AG04450 (cell line): ENCODE results near the gene UNC45B. TPM values are rescaled to one million over a fixed set of nuclear protein-coding genes. Genes with fewer than 3 reads are reported as not detected.
"Not testable (repeated sequence)": the region's sequence is repeated elsewhere in the genome, so short reads cannot be mapped to it uniquely, and the experiment has no call there.

Experiments used
- CTCF ChIA-PET: fragments of 300-600, 350-600 bp; formaldehyde crosslinking; extraction: SDS; loops from one replicate; lab custom pipeline; 2022; ENCODE audit warnings: antibody characterized with exemption, inconsistent platforms; lab: Charles Lee
- POLR2A ChIA-PET: fragments of 350-600 bp; formaldehyde crosslinking; extraction: SDS; loops from one replicate; lab custom pipeline; 2021; ENCODE audit warnings: antibody characterized with exemption, inconsistent platforms; lab: Yijun Ruan, JAX
- DNase-seq: peaks from one replicate; pipeline ENCODE4 v3.0.0-alpha.2; 2011; ENCODE audit warnings: low read depth, low spot score
- H3K27ac ChIP-seq: one replicate; pipeline ENCODE4 v1.5.1; 2012; ENCODE audit warnings: low read depth, low read length, control low read depth
- H3K27me3 ChIP-seq: one replicate; pipeline ENCODE4 v1.6.0; 2012; ENCODE audit warnings: low read length; ENCODE audit not compliant: control insufficient read depth, insufficient read depth
- H3K4me3 ChIP-seq: 2 replicates; pipeline ENCODE4 v1.5.1; 2011; ENCODE audit warnings: mild to moderate bottlenecking, low read depth, low read length, control low read depth
- H3K9me3 ChIP-seq: 2 replicates; pipeline ENCODE4 v1.5.1; 2012; ENCODE audit warnings: low read length; ENCODE audit not compliant: control insufficient read depth, insufficient read depth
- polyA plus RNA-seq: library from polyadenylated mRNA; depleted of rRNA; stranded (reverse); fragments of >200 nt; gene quantifications from 2 replicates; pipeline ENCODE4 v1.2.3, GENCODE V29; 2011
- TF ChIP-seq, protein P1 (sequence below): IDR thresholded peaks from 2 replicates; pipeline ENCODE4 v1.5.1; 2011; ENCODE audit warnings: low read depth, low read length, control low read depth, inconsistent platforms

The UNC45B gene
- polyA plus RNA-seq, 1 experiment = not detected

DNA sequence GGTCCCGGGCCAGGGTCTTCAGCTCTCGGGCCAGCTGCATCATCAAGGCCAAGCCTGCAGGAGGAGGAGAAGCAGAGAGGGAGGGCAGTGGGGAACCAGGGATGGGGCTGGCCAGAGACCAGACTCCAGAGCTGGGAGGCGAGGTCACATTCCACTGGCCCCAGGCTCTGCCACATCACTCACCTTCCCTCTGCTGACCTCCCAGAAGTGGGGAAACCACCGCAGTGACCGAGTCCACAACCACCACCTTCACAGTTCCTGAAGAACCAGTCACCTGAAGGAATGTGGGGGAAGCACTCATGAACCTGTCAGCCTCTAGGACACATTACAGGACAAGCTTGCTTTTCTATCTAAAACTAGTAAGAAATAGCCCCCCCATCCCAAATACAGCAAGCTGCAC, 44.3 kb upstream of the UNC45B start:
- no peak for DNase-seq
- no peaks in the 10 kb centered on the region for H3K9me3 ChIP-seq
- TF ChIP-seq, protein P1, sequence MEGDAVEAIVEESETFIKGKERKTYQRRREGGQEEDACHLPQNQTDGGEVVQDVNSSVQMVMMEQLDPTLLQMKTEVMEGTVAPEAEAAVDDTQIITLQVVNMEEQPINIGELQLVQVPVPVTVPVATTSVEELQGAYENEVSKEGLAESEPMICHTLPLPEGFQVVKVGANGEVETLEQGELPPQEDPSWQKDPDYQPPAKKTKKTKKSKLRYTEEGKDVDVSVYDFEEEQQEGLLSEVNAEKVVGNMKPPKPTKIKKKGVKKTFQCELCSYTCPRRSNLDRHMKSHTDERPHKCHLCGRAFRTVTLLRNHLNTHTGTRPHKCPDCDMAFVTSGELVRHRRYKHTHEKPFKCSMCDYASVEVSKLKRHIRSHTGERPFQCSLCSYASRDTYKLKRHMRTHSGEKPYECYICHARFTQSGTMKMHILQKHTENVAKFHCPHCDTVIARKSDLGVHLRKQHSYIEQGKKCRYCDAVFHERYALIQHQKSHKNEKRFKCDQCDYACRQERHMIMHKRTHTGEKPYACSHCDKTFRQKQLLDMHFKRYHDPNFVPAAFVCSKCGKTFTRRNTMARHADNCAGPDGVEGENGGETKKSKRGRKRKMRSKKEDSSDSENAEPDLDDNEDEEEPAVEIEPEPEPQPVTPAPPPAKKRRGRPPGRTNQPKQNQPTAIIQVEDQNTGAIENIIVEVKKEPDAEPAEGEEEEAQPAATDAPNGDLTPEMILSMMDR = no peak
- H3K4me3 ChIP-seq = no peak overlapping the region
- ChIA-PET CTCF (interaction anchor here (1.0 to 2.0 kb wide), 4 partner anchors 14 to 24 kb away, joined by 4 to 13 read pairs (median 6); partner anchors contain the start of gene RAD51D), POLR2A (interaction anchor here (0.6 kb wide), 1 partner anchor 42 kb away, joined by 6 read pairs; no protein-coding TSS in a partner anchor)
- no peak overlapping the region for H3K27ac ChIP-seq
- H3K27me3 ChIP-seq = no peaks in the 10 kb centered on the region

DNA sequence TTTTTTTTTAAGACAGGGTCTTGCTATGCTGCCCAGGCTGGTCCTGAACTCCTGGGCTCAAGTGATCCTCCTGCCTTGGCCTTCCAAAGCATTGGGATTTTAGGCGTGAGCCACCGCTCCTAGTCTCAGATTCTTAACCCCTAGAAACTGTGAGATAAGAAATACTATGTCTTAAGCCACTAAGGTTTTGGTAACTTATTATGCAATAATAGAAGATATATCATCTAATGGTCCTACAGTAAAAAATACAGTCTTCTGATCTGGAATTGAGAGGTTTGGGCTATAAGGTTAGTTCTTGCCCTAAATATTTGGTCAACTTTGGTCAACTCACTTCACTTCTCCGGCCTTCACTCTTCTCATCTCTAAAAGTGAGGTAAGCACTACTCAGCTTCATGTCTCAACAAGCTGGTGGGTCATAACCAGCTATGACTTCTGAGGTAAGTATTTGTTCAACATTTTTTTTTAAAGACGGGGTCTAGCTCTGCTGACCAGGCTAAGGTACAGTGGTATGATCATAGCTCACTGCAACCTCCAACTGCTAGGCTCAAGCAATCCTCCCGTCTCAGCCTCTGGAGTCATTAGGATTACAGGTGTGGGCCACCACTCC, 42.7 kb upstream of the UNC45B start:
- ChIA-PET POLR2A (no interaction called here), CTCF (interaction anchor here (2.1 kb wide), 1 partner anchor 14 kb away, joined by 12 read pairs; the partner anchor contains the start of gene RAD51D)
- TF ChIP-seq, protein P1 = no peak
- Histone ChIP-seq H3K27me3 (no peaks in the 10 kb centered on the region), H3K4me3 (no peak overlapping the region), H3K9me3 (no peaks in the 10 kb centered on the region), H3K27ac (no peak overlapping the region)
- no peak for DNase-seq

DNA sequence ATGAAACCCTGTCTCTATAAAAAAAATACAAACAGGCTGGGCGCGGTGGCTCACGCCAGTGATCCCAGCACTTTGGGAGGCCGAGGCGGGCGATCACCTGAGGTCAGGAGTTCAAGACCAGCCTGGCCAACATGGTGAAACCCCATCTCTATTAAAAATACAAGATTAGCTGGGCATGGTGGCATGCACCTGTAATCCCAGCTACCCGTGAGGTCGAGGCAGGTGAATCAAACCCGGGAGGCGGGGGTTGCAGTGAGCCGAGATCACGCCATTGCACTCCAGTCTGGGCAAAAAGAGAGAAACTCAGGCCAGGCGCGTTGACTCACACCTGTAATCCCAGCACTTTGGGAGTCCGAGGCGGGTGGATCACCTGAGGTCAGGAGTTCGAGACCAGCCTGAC, 36.8 kb upstream of the UNC45B start:
- DNase-seq, H3K4me3 ChIP-seq, H3K27me3 ChIP-seq, H3K27ac ChIP-seq, POLR2A ChIA-PET, H3K9me3 ChIP-seq: not testable (repeated sequence)
- CTCF ChIA-PET = interaction anchor here (2.0 kb wide), 1 partner anchor 9 kb away, joined by 6 read pairs; the partner anchor contains the start of gene RAD51D

DNA sequence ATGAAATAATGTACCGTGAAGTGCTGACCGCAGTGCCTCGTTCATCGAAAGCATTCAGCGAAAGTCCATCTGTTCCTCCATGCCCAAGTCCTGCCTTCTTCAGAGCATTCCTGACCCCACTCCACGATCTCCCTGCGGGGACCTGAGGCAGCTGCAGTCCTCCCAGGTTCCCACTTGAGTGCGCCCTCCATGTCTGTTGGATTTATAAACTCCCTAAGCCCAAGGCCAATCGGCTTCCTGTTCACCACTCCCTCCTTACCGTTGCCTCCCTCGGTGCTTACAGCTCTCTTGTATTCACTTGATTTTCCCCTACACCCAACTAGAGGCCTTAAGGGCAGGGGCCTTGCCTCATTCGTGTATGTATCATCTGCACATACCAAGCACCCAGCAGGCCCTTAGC, 30.8 kb upstream of the UNC45B start:
- Histone ChIP-seq H3K9me3 (peaks cover 3% of the 10 kb centered on the region; the same call in 1 of the 2 replicates), H3K27me3 (no peaks in the 10 kb centered on the region), H3K27ac (no peak overlapping the region), H3K4me3 (no peak overlapping the region)
- ChIA-PET POLR2A (interaction anchor here (1.3 kb wide), 1 partner anchor 120 kb away, joined by 4 read pairs; no protein-coding TSS in a partner anchor), CTCF (no interaction called here)
- TF ChIP-seq, protein P1 = no peak
- no peak for DNase-seq

DNA sequence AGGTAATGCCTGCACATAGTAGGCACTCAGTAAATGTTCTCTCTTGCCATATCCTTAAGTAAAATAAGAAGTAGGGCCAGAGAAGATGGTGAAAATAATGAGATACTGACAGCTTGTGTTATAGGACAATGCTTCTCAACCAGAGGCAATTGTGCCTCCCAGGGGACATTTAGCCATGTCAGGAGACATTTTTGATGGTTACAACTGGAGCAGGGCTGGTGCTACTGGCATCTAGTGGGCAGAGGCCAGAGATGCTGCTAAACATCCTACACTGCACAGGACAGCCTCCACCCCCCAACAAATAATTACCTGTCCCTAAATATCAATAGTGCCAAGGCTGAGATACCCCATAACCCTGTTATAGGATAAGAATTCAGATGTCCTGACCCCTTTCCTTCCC, 29.6 kb upstream of the UNC45B start:
- TF ChIP-seq, protein P1 = no peak
- Histone ChIP-seq H3K27me3 (no peaks in the 10 kb centered on the region), H3K9me3 (peaks cover 3% of the 10 kb centered on the region; the same call in 1 of the 2 replicates), H3K27ac (no peak overlapping the region), H3K4me3 (no peak overlapping the region)
- no peak for DNase-seq
- ChIA-PET CTCF (interaction anchor here (0.6 to 3.7 kb wide), 8 partner anchors 11 to 574 kb away, joined by 3 to 41 read pairs (median 6); no protein-coding TSS in a partner anchor), POLR2A (interaction anchor here (0.6 to 1.6 kb wide), 3 partner anchors 24 to 137 kb away, joined by 3 to 6 read pairs (median 4); partner anchors contain the start of gene LIG3)
